HepG2 (cell line): ENCODE results near the gene SREBF1. TPM values are rescaled to one million over a fixed set of nuclear protein-coding genes. Genes with fewer than 3 reads are reported as not detected.

Experiments
- CBFB ChIP-seq: sonication (generic); formaldehyde crosslinking; IDR thresholded peaks from 2 replicates; pipeline ENCODE4 v1.4.0; 2020; ENCODE audit warnings: missing genetic modification reagents
- CCDC6 ChIP-seq: sonication (generic); formaldehyde crosslinking; IDR thresholded peaks from 2 replicates; pipeline ENCODE4 v1.8.1; 2022; ENCODE audit warnings: mild to moderate bottlenecking, missing genetic modification reagents, moderate library complexity
- DZIP1 ChIP-seq: sonication (generic); formaldehyde crosslinking; IDR thresholded peaks from 2 replicates; pipeline ENCODE4 v1.5.0; 2020; ENCODE audit warnings: mild to moderate bottlenecking, missing genetic modification reagents
- KDM5A ChIP-seq: fragments of 200-600 bp; sonication (generic); IDR thresholded peaks from 2 replicates; pipeline ENCODE4 v1.7.0; 2018; ENCODE audit warnings: antibody characterized with exemption, mild to moderate bottlenecking, low read length, borderline replicate concordance
- NBN ChIP-seq: fragments of 450-650 bp; conservative IDR thresholded peaks from 2 replicates; pipeline ENCODE4 v1.6.1; 2017
- RBM22 ChIP-seq: fragments of 200-400 bp; formaldehyde crosslinking; optimal IDR thresholded peaks from 2 replicates; pipeline ENCODE3; 2017; ENCODE audit warnings: mild to moderate bottlenecking, low read length, moderate library complexity
- REPIN1 ChIP-seq: sonication (generic); formaldehyde crosslinking; IDR thresholded peaks from 2 replicates; pipeline ENCODE4 v1.8.0; 2022; ENCODE audit warnings: missing genetic modification reagents, low read depth, mild to moderate bottlenecking, borderline replicate concordance
- ZNF318 ChIP-seq: sonication (generic); formaldehyde crosslinking; IDR thresholded peaks from 2 replicates; pipeline ENCODE4 v1.4.0; 2020; ENCODE audit warnings: mild to moderate bottlenecking, missing genetic modification reagents
- ZNF367 ChIP-seq: sonication (generic); formaldehyde crosslinking; IDR thresholded peaks from 2 replicates; pipeline ENCODE4 v1.4.0; 2020; ENCODE audit warnings: missing genetic modification reagents, borderline replicate concordance
- ZNF572 ChIP-seq: sonication (generic); formaldehyde crosslinking; IDR thresholded peaks from 2 replicates; pipeline ENCODE4 v1.5.1; 2020; ENCODE audit warnings: mild to moderate bottlenecking, missing genetic modification reagents
- ZNF792 ChIP-seq: IDR thresholded peaks from 2 replicates; pipeline ENCODE4 v1.6.1; 2016
- polyA plus RNA-seq, 8 experiments: library from polyadenylated mRNA; depleted of rRNA in 3 of 8; stranded (reverse) in 7 of 8; unstranded in 1 of 8; fragments of >200 nt; fragmentation: Illumina TruSeq in 4 of 8; extraction: Trizol in 4 of 8; gene quantifications; 2 replicates each; pipeline versions ENCODE4 v1.2.1 to v1.2.3, GENCODE V29; 2011 to 2016; ENCODE audit warnings: low read depth in 4 of 8, missing spikeins in 1 of 8, mixed read lengths in 1 of 8; ENCODE audit not compliant: insufficient read depth in 1 of 8
- total RNA-seq, 5 experiments: library from RNA; depleted of rRNA; stranded (reverse); fragments of >200 nt; fragmentation: Illumina TruSeq; extraction: Trizol; gene quantifications; 2 replicates each; pipeline ENCODE4 v1.2.3, GENCODE V29; 2016; ENCODE audit warnings: low read depth in 1 of 5
- TF ChIP-seq, protein P1 (sequence below): sonication (generic); formaldehyde crosslinking; IDR thresholded peaks from 2 replicates; pipeline ENCODE4 v1.4.0; 2020; ENCODE audit warnings: missing genetic modification reagents, borderline replicate concordance

Gene SREBF1
- total and polyA plus RNA-seq, 2 of the 13 experiments (the other 11 are each of a cell fraction or from before 2014, with no cell fraction given) = 34.3 to 38.0 TPM

- no peak for TF ChIP-seq DZIP1 (CRISPR knock-in tag)
- TF ChIP-seq ZNF792 (CRISPR knock-in tag) = 0 out of 2 replicates have a peak, but pooled peaks have one; percentile 25
- TF ChIP-seq, protein P1, sequence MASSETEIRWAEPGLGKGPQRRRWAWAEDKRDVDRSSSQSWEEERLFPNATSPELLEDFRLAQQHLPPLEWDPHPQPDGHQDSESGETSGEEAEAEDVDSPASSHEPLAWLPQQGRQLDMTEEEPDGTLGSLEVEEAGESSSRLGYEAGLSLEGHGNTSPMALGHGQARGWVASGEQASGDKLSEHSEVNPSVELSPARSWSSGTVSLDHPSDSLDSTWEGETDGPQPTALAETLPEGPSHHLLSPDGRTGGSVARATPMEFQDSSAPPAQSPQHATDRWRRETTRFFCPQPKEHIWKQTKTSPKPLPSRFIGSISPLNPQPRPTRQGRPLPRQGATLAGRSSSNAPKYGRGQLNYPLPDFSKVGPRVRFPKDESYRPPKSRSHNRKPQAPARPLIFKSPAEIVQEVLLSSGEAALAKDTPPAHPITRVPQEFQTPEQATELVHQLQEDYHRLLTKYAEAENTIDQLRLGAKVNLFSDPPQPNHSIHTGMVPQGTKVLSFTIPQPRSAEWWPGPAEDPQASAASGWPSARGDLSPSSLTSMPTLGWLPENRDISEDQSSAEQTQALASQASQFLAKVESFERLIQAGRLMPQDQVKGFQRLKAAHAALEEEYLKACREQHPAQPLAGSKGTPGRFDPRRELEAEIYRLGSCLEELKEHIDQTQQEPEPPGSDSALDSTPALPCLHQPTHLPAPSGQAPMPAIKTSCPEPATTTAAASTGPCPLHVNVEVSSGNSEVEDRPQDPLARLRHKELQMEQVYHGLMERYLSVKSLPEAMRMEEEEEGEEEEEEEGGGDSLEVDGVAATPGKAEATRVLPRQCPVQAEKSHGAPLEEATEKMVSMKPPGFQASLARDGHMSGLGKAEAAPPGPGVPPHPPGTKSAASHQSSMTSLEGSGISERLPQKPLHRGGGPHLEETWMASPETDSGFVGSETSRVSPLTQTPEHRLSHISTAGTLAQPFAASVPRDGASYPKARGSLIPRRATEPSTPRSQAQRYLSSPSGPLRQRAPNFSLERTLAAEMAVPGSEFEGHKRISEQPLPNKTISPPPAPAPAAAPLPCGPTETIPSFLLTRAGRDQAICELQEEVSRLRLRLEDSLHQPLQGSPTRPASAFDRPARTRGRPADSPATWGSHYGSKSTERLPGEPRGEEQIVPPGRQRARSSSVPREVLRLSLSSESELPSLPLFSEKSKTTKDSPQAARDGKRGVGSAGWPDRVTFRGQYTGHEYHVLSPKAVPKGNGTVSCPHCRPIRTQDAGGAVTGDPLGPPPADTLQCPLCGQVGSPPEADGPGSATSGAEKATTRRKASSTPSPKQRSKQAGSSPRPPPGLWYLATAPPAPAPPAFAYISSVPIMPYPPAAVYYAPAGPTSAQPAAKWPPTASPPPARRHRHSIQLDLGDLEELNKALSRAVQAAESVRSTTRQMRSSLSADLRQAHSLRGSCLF (CRISPR knock-in tag) = peak; percentile 67; the same call in 1 of the 2 replicates
- TF ChIP-seq ZNF367 = no peak; the same call in 1 of the 2 replicates
- TF ChIP-seq CCDC6 (CRISPR knock-in tag) = peak; percentile 85
- peak; percentile 50; the same call in 1 of the 2 replicates for TF ChIP-seq KDM5A
- TF ChIP-seq NBN = no peak
- TF ChIP-seq ZNF318 (CRISPR knock-in tag) = no peak
- peak; percentile 48; the same call in 1 of the 2 replicates for TF ChIP-seq REPIN1 (CRISPR knock-in tag)
- TF ChIP-seq RBM22 = peak; percentile 41
- peak; percentile 84 for TF ChIP-seq CBFB (CRISPR knock-in tag)
- 0 out of 2 replicates have a peak, but pooled peaks have one; percentile 12 for TF ChIP-seq ZNF572 (CRISPR knock-in tag)
These were observed 452 bp downstream of the SREBF1 start (continued) for GRCh38 chr17:17836250-17836817.
